Transverse colon (tissue), 4 donors: ENCODE data around the gene TCFL5. TPM values are rescaled to one million over a fixed set of nuclear protein-coding genes. Genes with fewer than 3 reads are reported as not detected.

ENCODE experiments used
- DNase-seq: peaks from one replicate; pipeline ENCODE4 v3.0.0-alpha.2; 2019
- H3K27ac ChIP-seq, 4 donors: fragments of 200-600 bp; sonication (generic); 2 replicates each; pipeline ENCODE4 v1.5.1; 2016 to 2018; ENCODE audit warnings: inconsistent platforms in 4 of 4
- H3K27me3 ChIP-seq: fragments of 200-600 bp; sonication (generic); 2 replicates; pipeline ENCODE4 v1.5.1; 2017; ENCODE audit warnings: inconsistent platforms
- H3K36me3 ChIP-seq, 4 donors: fragments of 200-600 bp; sonication (generic); 2 replicates each; pipeline ENCODE4 v1.5.1; 2017 to 2019; ENCODE audit warnings: inconsistent platforms in 4 of 4
- H3K4me1 ChIP-seq, 4 donors: fragments of 200-600 bp; sonication (generic); 2 replicates each; pipeline ENCODE4 v1.5.1; 2017 to 2020; ENCODE audit warnings: inconsistent platforms in 4 of 4
- H3K4me3 ChIP-seq, 4 donors: fragments of 200-600 bp; sonication (generic); 1 replicate in 1 of 4; 2 replicates in 3 of 4; pipeline versions ENCODE4 v1.5.1 to v1.6.1; 2017 to 2019; ENCODE audit warnings: inconsistent platforms in 4 of 4
- H3K9me3 ChIP-seq, 2 donors: fragments of 200-600 bp; sonication (generic); 2 replicates each; pipeline ENCODE4 v1.5.1; 2017 to 2019; ENCODE audit warnings: inconsistent platforms in 2 of 2
- CTCF ChIP-seq, 5 experiments: fragments of 200-600 bp in 3 of 5; fragments of 450-650 bp in 2 of 5; sonication (generic) in 3 of 5; IDR thresholded peaks; 1 replicate in 2 of 5; 2 replicates in 3 of 5; pipeline ENCODE4 v1.5.1; 2016 to 2017; ENCODE audit warnings: antibody characterized with exemption in 5 of 5, inconsistent platforms in 3 of 5, mild to moderate bottlenecking in 2 of 5, moderate library complexity in 1 of 5
- EP300 ChIP-seq: sonication (generic); formaldehyde crosslinking; IDR thresholded peaks from one replicate; pipeline ENCODE4 v1.6.1; 2017; ENCODE audit warnings: antibody characterized with exemption, low read depth
- POLR2A ChIP-seq: fragments of 450-650 bp; IDR thresholded peaks from one replicate; pipeline ENCODE4 v1.6.1; 2016; ENCODE audit warnings: antibody characterized with exemption, mild to moderate bottlenecking, moderate library complexity
- POLR2AphosphoS5 ChIP-seq, 3 donors: sonication (generic); formaldehyde crosslinking; IDR thresholded peaks; one replicate each; pipeline ENCODE4 v1.6.1; 2016; ENCODE audit warnings: antibody characterized with exemption in 3 of 3
- WGBS, 2 donors: methylation state at CpG; one replicate each; pipeline ENCODE4 v1.1.5; 2018; ENCODE audit warnings: low coverage in 1 of 2; 5-methylcytosine and 5-hydroxymethylcytosine counted together
- in situ Hi-C, 4 donors: fragments of 200-750 bp; cut with MboI; loops; one replicate each; pipeline versions ENCODE4 v1.15.0 to v1.15.1; 2017; ENCODE audit warnings: low sequenced_read_pairs in 3 of 4, low pct_ligation_motif_present in 1 of 4, low pct_unique_long_range_greater_than_20kb in 1 of 4
- intact Hi-C: fragments of 100-400 bp; cut with DNase I; formaldehyde crosslinking; loops from one replicate; pipeline ENCODE4 v1.15.1; 2023; ENCODE audit warnings: low total_unique reads
- total RNA-seq, 4 donors: library from RNA; depleted of rRNA; stranded (reverse); fragments of >200 nt; gene quantifications; one replicate each; pipeline ENCODE4 v1.1.0, GENCODE V29; 2016

Gene TCFL5
- total RNA-seq, 4 donors from 2014 or later: 5.2 to 19.9 (median 5.9) TPM

DNA sequence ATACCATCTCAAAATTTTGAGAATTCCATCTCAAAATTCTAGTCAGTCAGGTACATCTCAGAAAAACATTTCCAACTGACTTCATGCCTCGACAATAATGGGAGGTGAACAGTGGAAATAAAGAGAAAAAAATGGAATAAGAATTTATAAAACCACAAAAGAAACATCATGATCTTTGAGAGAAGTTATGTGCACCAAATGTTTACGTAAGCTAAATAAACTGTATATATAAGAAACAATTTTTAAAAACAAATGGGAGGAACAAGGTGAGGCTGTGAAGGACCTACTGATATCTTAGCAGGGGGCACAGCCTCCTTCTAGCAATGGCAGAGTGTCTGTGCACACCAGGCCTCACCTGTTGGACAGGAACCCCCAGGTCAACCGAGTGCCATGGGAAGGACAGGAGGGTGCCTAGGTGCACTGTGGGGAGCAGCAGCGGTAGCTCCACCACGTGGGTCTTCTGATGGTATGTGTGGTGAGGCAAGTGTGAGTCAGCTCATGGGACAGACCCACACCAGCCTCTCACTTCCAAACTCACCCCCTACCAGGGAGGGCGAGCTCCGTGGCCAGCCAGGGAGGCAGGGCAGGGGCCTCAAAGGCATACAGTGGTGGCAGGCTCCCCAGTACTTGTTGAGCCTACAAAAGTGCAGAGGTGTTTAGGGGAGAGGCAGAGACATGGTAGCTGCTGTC is 41.4 kb upstream of the TCFL5 start:
- intact Hi-C loops: no loop called here
- H3K36me3 ChIP-seq: peaks cover 0 to 42% (median 21%) of the 10 kb centered on the region in 4 donors
- TF ChIP-seq POLR2A (no peak), EP300 (no peak), POLR2AphosphoS5 (IDR thresholded peaks at IDR 0.05) (no peak), CTCF (IDR thresholded peaks at IDR 0.05) (no peak)
- H3K9me3 ChIP-seq: no peaks in the 10 kb centered on the region
- no peak overlapping the region for H3K4me3 ChIP-seq
- DNase-seq: no peak
- peaks cover 18 to 32% (median 22%) of the 10 kb centered on the region in 4 donors for H3K4me1 ChIP-seq
- in situ Hi-C loops: no loop called here
- H3K27ac ChIP-seq: no peak overlapping the region
- WGBS, 2 donors: 78 to 90% methylated on average over 3 to 7 of the region's 7 CpGs
- H3K27me3 ChIP-seq: no peaks in the 10 kb centered on the region

DNA sequence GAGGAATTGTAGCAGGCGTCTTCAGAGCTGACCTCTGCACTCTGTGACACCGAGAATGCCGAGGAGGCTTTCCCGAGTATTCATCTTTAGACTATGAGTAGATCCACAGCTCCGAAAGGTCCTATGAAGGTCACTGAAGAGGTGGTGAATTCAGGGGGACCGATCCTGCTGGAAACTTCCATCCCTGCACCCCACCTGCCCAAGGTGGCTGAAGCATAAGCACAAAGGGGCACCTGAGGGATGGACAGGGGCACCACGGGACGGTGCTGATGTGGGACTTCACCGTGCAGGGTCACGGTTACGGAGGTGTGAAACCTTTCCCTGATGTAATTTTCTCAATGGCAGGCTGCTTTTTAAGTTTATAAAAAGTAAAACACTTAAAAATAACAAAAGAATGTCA is 40.3 kb upstream of the TCFL5 start:
- 88 to 92% methylated on average over 11 of the region's 11 CpGs for WGBS, 2 donors
- in situ Hi-C loops: no loop called here

DNA sequence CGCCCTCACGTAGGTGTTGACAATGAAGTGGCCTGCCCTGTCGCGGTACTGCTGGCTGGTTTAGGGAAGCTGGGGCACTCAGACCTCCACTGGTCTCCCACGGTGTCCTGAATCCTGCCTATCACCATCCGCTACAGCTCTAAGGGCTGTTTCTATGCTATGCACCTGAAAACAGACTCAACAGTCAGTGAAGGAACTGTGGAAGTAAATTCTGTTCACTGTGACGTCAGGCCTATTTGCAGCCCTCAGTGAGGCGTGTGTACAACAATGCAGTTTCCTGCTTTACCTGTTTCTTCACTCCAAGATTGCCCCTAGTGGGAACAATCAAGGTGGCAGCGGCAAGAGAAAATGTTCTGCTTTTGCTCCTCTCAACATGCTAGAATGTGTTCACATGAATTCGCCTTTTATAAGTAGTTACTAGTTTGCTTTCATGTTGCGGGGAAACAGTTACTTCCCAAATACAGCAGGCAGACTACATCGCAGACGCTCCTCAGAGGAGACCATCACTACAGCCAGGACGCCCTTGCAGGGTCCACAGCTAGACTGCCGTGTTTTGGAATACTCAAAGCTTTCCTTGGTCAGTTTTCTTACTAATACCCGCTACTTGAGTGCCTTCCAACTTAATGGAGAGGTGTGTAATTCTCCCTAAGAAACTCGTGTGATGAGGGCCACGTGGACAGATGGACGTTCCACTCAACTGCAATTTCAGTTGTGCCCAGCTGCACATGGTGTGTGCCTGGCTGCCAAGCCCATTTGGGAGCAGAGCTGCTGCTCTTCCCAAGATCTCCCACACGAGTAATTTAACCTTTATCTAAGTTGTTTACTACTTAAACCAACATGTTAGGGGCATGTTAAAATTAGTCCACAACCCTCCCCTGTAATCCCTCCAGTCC is 39.3 kb upstream of the TCFL5 start:
- peaks cover 18 to 32% (median 22%) of the 10 kb centered on the region in 4 donors for H3K4me1 ChIP-seq
- H3K36me3 ChIP-seq: peaks cover 0 to 32% (median 11%) of the 10 kb centered on the region in 4 donors
- no peak overlapping the region for H3K4me3 ChIP-seq
- in situ Hi-C loops (no loop called here), intact Hi-C loops (no loop called here)
- TF ChIP-seq POLR2AphosphoS5 (IDR thresholded peaks at IDR 0.05): peak in 1 of 3 donors; percentile 38
- no peak for TF ChIP-seq EP300
- TF ChIP-seq POLR2A: no peak
- TF ChIP-seq CTCF (IDR thresholded peaks at IDR 0.05): peak in 2 of 5 experiments; percentile 8 to 11
- no peaks in the 10 kb centered on the region for H3K27me3 ChIP-seq
- 45 to 83% methylated on average over 4 to 20 of the region's 20 CpGs for WGBS, 2 donors
- peak; percentile 53 for DNase-seq
- peak overlapping the region; percentile 58 to 77 (median 74) for H3K27ac ChIP-seq
- no peaks in the 10 kb centered on the region for H3K9me3 ChIP-seq

More for the DNA sequence above, 40.3 kb upstream of the TCFL5 start:
- Histone ChIP-seq H3K4me1 (peaks cover 18 to 32% (median 22%) of the 10 kb centered on the region in 4 donors), H3K27ac (peak overlapping the region in 2 of 4 donors; percentile 58 to 75), H3K27me3 (no peaks in the 10 kb centered on the region), H3K4me3 (no peak overlapping the region), H3K36me3 (peaks cover 0 to 34% (median 14%) of the 10 kb centered on the region in 4 donors), H3K9me3 (no peaks in the 10 kb centered on the region)
- intact Hi-C loops: no loop called here
- TF ChIP-seq POLR2A: no peak
- no peak for TF ChIP-seq EP300
- no peak for TF ChIP-seq CTCF (IDR thresholded peaks at IDR 0.05)
- TF ChIP-seq POLR2AphosphoS5 (IDR thresholded peaks at IDR 0.05): no peak
- DNase-seq: no peak

DNA sequence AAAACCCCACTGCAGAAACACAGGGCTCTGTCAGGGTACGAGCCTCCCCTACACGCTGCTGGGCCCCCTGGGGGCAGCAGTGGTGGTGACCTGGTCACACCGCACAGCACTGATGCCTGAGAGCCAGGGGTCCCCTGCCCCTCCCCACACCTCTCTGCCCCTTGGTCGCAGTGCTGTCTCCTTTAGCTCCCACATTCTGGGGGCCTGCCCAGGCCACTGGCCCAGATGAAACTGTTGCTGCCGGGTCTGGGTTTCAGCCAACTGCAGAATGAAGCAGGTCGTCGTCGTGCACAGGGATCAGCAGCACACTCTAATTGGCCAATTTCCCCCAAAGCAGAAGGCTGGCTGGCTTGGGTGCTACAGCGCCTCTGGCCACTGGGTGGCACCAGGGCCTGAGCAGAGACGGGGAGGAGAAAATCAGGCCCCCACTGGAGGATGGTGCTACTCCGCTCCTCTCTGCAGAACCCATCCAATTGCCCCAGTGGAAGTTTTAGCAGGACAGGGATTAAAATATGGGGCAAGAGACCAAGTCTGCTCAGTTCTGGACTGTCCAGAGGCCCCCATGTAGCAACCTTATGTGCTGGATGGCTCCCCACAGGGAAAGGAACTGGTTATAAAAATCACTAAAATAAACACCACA is 38.5 kb upstream of the TCFL5 start:
- intact Hi-C loops: no loop called here
- in situ Hi-C loops: no loop called here
- WGBS, 2 donors: 5% methylated on average over 11 of the region's 11 CpGs; no CpG with 5 or more reads in 1 of the 2 donors
- no peak overlapping the region for H3K4me3 ChIP-seq
- H3K9me3 ChIP-seq: no peaks in the 10 kb centered on the region
- H3K4me1 ChIP-seq: peaks cover 18 to 32% (median 22%) of the 10 kb centered on the region in 4 donors
- peak; percentile 81 for DNase-seq
- no peak for TF ChIP-seq EP300
- TF ChIP-seq CTCF (IDR thresholded peaks at IDR 0.05): peak; percentile 86 to 96 (median 91)
- TF ChIP-seq POLR2AphosphoS5 (IDR thresholded peaks at IDR 0.05): peak in 2 of 3 donors; percentile 28 to 39
- no peak for TF ChIP-seq POLR2A
- peaks cover 0 to 30% (median 8%) of the 10 kb centered on the region in 4 donors for H3K36me3 ChIP-seq
- no peaks in the 10 kb centered on the region for H3K27me3 ChIP-seq
- peak overlapping the region; percentile 58 to 77 (median 74) for H3K27ac ChIP-seq
